GM21526 (cell line): Measurements from ENCODE around the gene DSCAML1.

Source experiments
- ATAC-seq: cut with Tn5 transposase; IDR thresholded peaks from one replicate; pipeline ENCODE4 v1.9.1; 2021; ENCODE audit warnings: moderate library complexity; ENCODE audit not compliant: unreplicated experiment, low FRiP score

Gene DSCAML1

GRCh38 chr11:117423046-117423575, 373.9 kb downstream of the DSCAML1 start:
- no peak for ATAC-seq

GRCh38 chr11:117421476-117421875, 375.5 kb downstream of the DSCAML1 start:
- ATAC-seq = no peak

DNA sequence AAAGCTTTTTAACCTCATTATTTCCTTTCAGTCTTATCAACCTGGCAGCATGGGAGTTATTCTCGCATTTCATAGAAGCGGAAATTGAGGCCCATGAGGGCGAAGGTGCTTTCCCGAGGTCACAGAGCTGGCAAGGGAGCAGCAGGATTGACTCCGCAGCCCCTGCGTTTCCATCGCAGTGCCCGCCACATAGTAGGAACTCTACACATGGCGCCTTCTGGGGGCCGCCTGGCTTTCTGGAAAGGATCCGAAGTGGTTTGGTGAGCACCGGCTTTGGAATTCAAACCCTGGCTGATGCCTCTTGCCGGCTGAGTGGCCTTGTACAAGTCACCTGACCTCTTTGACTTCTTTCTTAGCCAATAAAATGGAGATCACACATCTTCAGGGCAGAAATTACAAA, 376.0 kb downstream of the DSCAML1 start:
- no peak for ATAC-seq

- no peak for ATAC-seq
Observed at GRCh38 chr11:117420598-117420997, 376.4 kb downstream of the DSCAML1 start.

- no peak for ATAC-seq
Observed at GRCh38 chr11:117420143-117420485, 376.9 kb downstream of the DSCAML1 start.

DNA sequence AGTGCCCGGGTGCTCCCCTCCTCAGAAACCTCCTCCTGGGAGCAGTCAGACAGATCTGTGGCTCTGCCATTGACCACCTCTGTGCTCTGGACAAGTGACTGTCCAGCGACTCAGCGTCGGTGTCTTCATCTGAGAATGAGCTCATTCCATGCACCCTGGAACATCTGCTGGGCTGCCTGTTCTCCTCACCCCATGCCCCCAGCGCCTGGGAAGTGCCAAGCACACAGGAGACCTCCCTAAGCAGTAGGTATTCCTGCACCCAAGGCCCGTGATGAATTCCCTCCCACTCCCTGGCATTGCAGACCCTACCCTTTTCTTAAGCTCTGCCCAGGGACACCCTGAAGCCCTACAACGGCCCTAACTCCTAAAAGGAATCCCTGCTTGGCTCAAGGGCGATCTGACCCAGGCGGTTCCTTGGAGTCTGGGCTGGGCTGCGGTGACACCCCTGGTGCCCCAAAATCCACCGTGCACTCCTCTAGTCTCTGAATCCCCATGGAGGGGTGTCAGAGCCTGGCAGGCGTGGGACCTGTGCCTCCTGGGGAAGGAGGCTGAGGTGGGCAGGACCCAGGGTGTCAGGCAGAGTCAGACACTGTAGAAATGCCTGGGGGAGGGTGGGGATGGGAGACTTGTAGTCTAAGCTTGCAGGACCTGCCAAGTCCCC, 377.4 kb downstream of the DSCAML1 start:
- ATAC-seq = no peak

GRCh38 chr11:117418737-117419481, 378.1 kb downstream of the DSCAML1 start:
- ATAC-seq = no peak

DNA sequence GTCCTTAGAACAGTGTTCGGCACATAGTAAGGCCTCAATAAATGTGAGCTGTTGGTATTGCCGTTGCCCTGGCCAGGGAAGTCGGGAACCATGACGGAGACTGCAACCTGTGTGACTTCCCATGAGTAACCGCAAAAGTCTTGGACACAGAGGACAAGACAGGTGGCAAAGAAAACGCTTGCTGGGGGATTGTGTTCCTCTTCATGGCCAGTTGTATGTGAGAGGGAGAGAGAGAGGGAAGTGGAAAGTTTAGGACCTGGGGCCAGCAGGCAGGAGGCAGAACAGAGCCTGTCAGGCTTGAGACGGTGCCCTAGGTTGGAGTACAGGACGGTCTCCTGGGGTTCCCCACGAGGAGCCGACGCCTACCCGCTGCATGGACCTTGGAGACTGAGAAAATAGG, 379.2 kb downstream of the DSCAML1 start:
- ATAC-seq = no peak

- no peak for ATAC-seq
Observed at GRCh38 chr11:117417342-117417741, 379.7 kb downstream of the DSCAML1 start.

GRCh38 chr11:117415358-117415896, 381.6 kb downstream of the DSCAML1 start:
- no peak for ATAC-seq

GRCh38 chr11:117414724-117415123, 382.3 kb downstream of the DSCAML1 start:
- ATAC-seq = no peak

DNA sequence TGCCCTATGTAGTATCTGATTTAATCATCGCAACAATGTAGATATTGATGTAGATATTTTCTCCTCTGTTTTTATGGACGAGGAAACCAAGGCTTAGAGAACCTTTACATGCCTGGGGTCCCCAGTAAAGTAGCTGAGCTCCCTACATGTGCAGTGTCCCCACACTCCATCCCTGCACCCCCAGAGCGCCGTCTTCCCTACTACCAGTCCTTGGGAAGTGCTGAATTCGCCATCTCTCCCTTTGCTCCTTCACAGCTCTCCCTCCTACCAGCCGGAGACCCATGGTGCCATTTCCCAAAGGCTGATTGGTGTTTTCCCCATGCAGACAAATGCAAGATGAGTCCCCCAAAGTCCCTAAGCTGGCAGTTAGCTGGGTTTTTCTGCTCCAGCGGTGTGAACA, 383.4 kb downstream of the DSCAML1 start:
- ATAC-seq = no peak

- ATAC-seq = no peak
Observed at GRCh38 chr11:117412653-117413275, 384.3 kb downstream of the DSCAML1 start.

DNA sequence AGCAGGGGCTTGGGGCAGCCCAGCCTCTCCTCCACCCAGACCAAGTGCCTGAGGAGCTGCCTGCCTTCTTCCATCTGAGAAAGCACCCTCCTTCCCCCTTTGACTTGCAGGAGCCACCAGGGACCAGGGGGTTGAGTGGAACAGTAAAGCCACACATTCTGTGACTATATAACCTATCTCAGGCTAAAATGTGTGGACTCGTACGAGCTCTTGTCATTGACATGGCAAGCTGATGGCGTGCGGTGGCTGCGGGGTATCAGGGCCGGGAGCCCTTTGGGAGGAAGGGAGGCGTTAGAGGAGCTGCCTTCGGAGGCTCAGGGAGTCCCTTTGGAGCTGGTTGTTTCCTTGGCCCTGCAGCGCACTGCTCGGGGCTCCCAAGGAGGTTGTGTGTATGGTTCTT, 384.8 kb downstream of the DSCAML1 start:
- ATAC-seq = no peak

DNA sequence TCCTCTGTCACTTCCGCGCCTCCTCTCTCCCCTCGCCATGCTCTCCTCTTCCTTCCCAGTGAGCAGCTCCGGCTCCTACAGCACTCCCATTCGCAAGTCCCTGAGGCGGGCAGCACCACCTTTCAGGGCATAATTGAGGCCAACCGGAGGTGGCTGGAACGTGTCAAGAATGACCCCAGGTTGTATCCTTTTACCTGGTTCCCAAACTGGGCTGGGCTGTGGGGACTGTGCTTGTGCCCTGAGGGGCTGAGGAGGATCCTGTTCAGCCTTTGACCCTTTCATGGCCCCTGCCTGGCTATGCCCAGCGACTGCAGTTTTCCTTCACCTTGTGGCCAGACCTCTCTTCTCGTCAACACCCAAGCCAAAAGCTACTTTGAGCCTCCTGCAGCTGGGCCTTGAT, 385.3 kb downstream of the DSCAML1 start:
- ATAC-seq = no peak

GRCh38 chr11:117410861-117411710, 385.9 kb downstream of the DSCAML1 start:
- no peak for ATAC-seq

DNA sequence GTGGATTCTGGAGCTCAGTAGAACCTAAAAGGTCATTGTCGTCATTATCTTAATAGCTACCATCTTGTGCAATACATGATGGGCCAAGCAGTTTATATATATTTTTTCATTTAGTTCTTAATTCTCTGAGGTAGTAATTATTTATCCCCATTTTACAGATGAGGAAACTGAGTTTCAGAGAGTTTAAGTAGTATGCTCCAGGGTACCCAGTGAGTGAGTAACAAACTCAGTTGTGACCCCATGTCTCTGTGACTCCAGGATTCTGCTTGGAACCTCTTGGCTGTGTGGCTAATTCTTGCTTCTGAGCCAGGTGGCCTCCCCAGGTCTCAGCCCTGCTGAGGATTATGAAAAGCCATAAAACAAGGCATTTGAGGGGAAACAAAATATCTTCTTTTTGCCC, 386.8 kb downstream of the DSCAML1 start:
- ATAC-seq = no peak

- no peak for ATAC-seq
Observed at GRCh38 chr11:117409511-117409910, 387.5 kb downstream of the DSCAML1 start.

GRCh38 chr11:117408356-117408755, 388.7 kb downstream of the DSCAML1 start:
- ATAC-seq = no peak

GRCh38 chr11:117407016-117407415, 390.0 kb downstream of the DSCAML1 start:
- no peak for ATAC-seq
